VCaP (cell line): ENCODE measurements around the gene DENR.

Source experiments
- H3K27ac ChIP-seq: fragments of 450-650 bp; 2 replicates; pipeline ENCODE4 v1.5.1; 2017
- TF ChIP-seq, protein P1 (sequence below): fragments of 450-650 bp; conservative IDR thresholded peaks from 2 replicates; pipeline ENCODE4 v1.5.1; 2017; ENCODE audit warnings: mild to moderate bottlenecking, moderate library complexity

DENR gene

DNA sequence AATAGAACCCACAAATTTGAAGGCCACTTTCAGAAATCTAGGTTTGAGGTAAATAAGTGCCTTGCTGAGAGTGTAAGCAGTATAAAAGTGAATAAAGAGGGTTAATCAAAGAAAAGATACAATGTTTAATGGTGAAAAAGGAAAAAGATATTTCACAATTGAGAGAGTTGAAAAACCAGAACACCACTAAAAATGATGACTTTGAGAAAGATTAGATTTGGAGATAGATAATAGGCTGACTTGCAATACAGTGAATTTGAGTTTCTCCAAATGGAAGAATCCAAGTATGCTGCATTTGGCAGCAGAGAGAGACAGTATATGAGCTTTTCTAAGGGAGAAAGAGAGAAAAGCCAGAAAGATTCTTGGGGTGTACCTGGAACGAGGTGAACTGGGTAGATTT lies 2.2 kb downstream of the DENR start:
- no peak overlapping the region; the same call in 1 of the 2 replicates for H3K27ac ChIP-seq
- TF ChIP-seq, protein P1, sequence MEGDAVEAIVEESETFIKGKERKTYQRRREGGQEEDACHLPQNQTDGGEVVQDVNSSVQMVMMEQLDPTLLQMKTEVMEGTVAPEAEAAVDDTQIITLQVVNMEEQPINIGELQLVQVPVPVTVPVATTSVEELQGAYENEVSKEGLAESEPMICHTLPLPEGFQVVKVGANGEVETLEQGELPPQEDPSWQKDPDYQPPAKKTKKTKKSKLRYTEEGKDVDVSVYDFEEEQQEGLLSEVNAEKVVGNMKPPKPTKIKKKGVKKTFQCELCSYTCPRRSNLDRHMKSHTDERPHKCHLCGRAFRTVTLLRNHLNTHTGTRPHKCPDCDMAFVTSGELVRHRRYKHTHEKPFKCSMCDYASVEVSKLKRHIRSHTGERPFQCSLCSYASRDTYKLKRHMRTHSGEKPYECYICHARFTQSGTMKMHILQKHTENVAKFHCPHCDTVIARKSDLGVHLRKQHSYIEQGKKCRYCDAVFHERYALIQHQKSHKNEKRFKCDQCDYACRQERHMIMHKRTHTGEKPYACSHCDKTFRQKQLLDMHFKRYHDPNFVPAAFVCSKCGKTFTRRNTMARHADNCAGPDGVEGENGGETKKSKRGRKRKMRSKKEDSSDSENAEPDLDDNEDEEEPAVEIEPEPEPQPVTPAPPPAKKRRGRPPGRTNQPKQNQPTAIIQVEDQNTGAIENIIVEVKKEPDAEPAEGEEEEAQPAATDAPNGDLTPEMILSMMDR: no peak

DNA sequence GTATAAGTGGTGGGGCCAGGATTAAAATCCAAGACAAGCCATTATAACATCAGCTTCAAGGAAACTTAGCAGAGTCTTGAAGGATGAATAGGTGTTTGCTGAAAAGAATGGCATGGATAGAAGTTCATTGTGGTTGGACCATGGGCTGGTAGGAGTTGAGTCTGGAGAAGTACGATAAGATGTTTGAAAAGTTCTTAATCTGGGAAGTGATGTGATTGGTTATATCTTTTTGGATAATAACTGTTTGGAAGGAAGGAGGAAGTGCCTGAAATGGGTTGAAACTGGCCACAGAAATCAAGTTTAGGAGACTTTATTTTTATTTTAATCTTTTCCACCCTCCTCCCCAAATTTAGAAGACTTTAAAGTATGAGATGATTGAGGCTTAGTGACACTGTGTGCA lies 4.9 kb downstream of the DENR start:
- TF ChIP-seq, protein P1: no peak
- H3K27ac ChIP-seq: no peak overlapping the region

DNA sequence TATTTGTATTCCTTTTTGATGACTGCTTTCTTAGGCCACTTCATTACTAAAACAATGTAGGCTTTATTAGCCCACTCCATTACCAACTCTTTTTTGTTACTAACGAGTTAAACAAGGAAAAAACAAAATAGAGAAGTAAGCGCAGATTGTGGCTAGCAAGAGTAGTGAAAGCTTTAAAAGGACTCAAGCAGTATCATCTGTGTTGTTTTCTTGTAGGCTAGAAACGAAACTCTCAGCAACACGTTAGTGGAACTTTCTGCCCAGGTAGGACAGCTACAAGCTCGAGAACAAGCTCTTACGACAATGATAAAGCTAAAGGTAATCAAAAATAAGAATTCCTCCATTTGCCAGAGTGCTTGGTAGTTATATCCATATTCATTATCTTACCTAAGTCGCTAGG lies 32.9 kb downstream of the DENR start:
- H3K27ac ChIP-seq: no peak overlapping the region
- TF ChIP-seq, protein P1: no peak

DNA sequence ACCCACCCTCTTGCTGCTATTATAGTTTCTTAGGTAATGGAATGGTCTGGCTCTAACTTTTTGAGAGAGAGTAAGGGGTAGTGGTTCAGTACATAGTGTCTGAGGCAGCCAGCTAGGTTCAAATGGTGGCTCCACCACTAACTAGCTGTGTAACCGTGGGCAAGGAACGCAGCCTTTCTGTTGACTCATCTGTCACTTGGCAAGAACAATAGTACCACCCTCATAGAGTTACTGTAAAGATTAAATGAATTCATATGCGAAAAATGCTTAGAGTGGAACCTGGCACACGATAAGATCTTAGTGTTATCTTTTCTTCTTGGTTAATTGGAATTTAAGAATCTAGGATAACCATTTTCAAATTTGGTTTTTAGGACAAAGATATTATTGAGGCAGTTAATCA lies 35.8 kb downstream of the DENR start:
- TF ChIP-seq, protein P1: no peak

DNA sequence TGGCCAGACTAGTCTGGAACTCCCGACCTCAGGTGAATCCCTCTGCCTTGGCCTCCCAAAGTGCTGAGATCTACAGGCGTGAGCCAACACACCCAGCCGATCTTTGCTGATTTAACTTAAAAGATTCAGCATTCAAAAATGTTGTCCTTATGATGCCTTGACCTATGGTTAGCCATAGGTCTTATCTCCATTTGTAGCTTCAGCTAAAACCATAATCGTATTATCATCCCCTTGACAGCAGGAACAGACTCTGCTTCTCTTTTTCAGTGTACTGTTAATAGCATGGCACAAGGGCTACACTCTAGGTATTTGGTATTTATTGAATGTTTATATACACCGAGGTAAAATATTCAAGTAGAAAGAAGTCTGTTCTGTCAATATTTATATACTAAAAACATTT lies 37.0 kb downstream of the DENR start:
- H3K27ac ChIP-seq: no peak overlapping the region

More for the DNA sequence above, 35.8 kb downstream of the DENR start:
- no peak overlapping the region for H3K27ac ChIP-seq

DNA sequence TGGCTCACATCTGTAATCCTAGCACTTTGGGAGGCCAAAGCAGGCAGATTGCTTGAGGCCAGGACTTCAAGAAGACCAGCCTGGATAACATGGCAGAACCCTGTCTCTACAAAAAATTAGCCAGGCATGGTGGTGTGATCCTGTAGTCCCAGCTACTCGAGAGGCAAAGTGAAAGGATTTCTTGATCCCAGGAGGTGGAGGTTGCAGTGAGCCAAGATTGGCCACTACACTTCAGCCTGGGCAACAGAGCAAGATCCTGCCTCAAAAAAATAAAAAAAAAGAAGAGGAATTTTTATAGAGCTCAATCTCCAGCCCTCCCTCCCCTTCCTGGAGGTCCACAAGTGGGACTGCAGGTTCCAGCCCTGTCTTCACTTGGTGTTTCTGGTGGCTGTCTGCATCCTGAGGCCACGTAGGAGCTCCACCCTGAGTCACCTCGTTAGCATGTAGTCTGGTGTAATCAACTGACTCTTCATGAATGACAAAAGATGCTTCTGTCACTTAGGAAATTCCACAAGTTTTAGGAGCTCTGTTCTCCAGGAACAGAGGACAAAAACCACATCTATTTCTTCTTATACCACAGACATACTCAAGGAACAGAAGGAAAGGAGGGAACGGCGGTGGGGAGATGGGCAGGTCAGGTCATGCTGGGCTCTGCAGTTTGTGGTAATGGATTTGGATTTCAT lies 37.9 kb downstream of the DENR start:
- no peak overlapping the region for H3K27ac ChIP-seq
- TF ChIP-seq, protein P1: no peak

More for the DNA sequence above, 37.0 kb downstream of the DENR start:
- TF ChIP-seq, protein P1: no peak

DNA sequence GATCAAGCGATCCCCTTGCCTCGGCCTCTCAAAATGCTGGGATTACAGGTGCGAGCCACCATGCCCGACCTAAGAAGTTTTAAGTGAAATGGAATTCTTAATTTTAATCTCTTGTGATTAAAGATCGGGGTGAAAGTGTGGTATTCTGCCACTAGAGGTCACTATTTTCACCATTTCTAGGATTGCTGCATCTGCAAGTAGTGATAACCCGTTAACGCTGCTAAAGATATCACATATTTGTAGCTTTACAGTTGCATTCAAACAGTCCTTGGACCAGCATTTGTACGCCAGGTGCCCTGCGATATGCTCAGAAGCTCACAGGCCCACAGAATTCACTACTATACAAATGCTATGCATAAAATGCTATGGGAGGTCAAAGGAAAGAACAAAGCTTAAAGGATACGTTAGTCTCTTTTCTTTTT lies 41.1 kb downstream of the DENR start:
- H3K27ac ChIP-seq: no peak overlapping the region
- TF ChIP-seq, protein P1: peak; percentile 87
